Omental fat pad (tissue), 4 donors: Measurements from ENCODE around the gene LRRTM4. TPM values are rescaled to one million over a fixed set of nuclear protein-coding genes. Genes with fewer than 3 reads are reported as not detected.
"Not testable (repeated sequence)": the region's sequence is repeated elsewhere in the genome, so short reads cannot be mapped to it uniquely, and the experiment has no call there.

Experiments used
- ATAC-seq: fragments of 150-250 bp; one replicate; pipeline ENCODE4 v1.9.1; 2016; ENCODE audit warnings: mild to moderate bottlenecking, moderate library complexity; ENCODE audit not compliant: low FRiP score
- DNase-seq: peaks from one replicate; pipeline ENCODE4 v3.0.0-alpha.2; 2019; ENCODE audit warnings: low spot score
- CTCF ChIP-seq, 3 donors: fragments of 450-650 bp; IDR thresholded peaks; one replicate each; pipeline ENCODE4 v1.5.1; 2016 to 2017; ENCODE audit warnings: antibody characterized with exemption in 3 of 3, mild to moderate bottlenecking in 3 of 3, moderate library complexity in 2 of 3
- total RNA-seq, 4 donors: library from RNA; depleted of rRNA; stranded (reverse); fragments of >200 nt; gene quantifications; one replicate each; pipeline ENCODE4 v1.1.0, GENCODE V29; 2016

LRRTM4 gene
- total RNA-seq, 4 donors from 2014 or later, result 0.32 TPM; not detected in 3

DNA sequence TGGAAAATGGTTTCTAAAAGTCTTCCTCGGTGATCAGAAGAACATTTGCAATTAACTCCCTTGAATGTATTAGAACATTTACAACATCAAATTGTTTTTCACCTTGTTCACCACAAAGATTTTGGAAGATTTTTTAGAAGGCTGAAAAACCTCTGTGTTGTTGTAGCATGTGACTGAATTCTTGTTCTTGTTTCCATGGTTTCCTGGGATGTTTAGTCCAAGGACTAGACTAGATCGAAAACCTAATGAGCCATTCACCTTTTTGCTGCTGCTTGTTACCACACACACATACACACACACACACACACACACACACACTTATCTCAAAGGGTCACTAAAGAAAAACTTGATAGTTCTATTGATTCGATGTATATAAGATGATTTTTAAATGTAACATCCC lies 380.0 kb downstream of the LRRTM4 start:
- no peak for TF ChIP-seq CTCF (IDR thresholded peaks at IDR 0.05)
- DNase-seq (no peak), ATAC-seq (no peak)

GRCh38 chr2:77128479-77128878 lies 393.7 kb downstream of the LRRTM4 start:
- DNase-seq, ATAC-seq: not testable (repeated sequence)

- no peak for TF ChIP-seq CTCF (IDR thresholded peaks at IDR 0.05)
- no peak for ATAC-seq
Observed at GRCh38 chr2:77127345-77127744, 394.8 kb downstream of the LRRTM4 start.

GRCh38 chr2:77121518-77121917 lies 400.7 kb downstream of the LRRTM4 start:
- ATAC-seq, result no peak
- TF ChIP-seq CTCF (IDR thresholded peaks at IDR 0.05), result no peak
- no peak for DNase-seq

More at GRCh38 chr2:77127345-77127744, 394.8 kb downstream of the LRRTM4 start:
- DNase-seq, result no peak

- no peak for TF ChIP-seq CTCF (IDR thresholded peaks at IDR 0.05)
- DNase-seq (no peak), ATAC-seq (no peak)
Observed at GRCh38 chr2:77119333-77119732, 402.8 kb downstream of the LRRTM4 start.

DNA sequence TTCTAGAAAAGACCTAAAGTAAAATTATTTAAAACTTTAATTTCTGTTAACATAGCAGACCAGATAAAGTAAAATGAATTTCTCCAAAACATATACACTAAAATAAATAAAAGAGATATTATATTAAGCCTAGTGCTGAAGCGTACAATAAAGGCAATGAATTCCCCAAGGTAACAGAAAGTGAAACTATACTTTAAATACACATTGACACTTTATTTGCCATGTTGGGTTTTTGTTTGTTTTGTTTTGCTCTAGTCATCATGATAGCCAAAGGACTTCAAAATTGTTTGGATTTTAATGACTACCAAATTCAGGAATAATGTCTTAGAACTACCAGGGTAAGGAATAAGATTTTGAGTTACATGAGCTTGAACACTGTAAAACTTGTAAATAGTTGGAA lies 413.3 kb downstream of the LRRTM4 start:
- ATAC-seq (no peak), DNase-seq (no peak)
- TF ChIP-seq CTCF (IDR thresholded peaks at IDR 0.05), result no peak

DNA sequence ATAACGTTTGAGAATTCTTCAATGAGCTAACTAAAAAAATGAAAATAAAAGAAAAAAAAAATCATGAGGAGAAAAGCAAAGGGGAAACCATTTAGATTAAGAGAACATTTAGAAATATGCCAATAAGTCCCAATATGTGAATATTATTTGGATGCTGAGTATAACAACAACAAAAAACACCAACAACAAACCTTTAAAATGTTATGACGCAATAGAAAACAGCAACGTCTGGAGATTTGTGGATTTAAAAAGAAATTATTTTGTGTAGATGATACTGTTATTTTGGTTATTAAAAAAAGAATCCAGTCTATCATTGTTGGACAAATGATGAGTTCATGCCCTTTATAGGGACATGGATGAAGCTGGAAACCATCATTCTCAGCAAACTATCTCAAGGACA lies 417.2 kb downstream of the LRRTM4 start:
- no peak for DNase-seq
- TF ChIP-seq CTCF (IDR thresholded peaks at IDR 0.05), result no peak
- no peak for ATAC-seq

GRCh38 chr2:77104554-77104953 lies 417.6 kb downstream of the LRRTM4 start:
- DNase-seq, result no peak

More at GRCh38 chr2:77104554-77104953, 417.6 kb downstream of the LRRTM4 start:
- no peak for ATAC-seq
- no peak for TF ChIP-seq CTCF (IDR thresholded peaks at IDR 0.05)
